H9 (cell line): ENCODE measurements around the gene VNN1. TPM values are rescaled to one million over a fixed set of nuclear protein-coding genes. Genes with fewer than 3 reads are reported as not detected.

Experiments
- DNase-seq: peaks from one replicate; pipeline ENCODE4 v3.0.0-alpha.2; 2017
- H2AFZ ChIP-seq: one replicate; pipeline ENCODE4 v1.6.1; 2013; ENCODE audit warnings: mild to moderate bottlenecking, low read length, control low read depth, moderate library complexity
- H2AK5ac ChIP-seq: 2 replicates; pipeline ENCODE4 v1.6.1; 2013; ENCODE audit warnings: low read length, control low read depth, mixed read lengths; ENCODE audit not compliant: insufficient read length
- H2BK120ac ChIP-seq: one replicate; pipeline ENCODE4 v1.6.1; 2013; ENCODE audit warnings: low read depth, mild to moderate bottlenecking, low read length, control low read depth, inconsistent platforms; ENCODE audit not compliant: poor library complexity, severe bottlenecking
- H2BK12ac ChIP-seq: 2 replicates; pipeline ENCODE4 v1.6.1; 2013; ENCODE audit warnings: low read length, control low read depth, mixed read lengths, low read depth; ENCODE audit not compliant: insufficient read length
- H2BK15ac ChIP-seq: 2 replicates; pipeline ENCODE4 v1.6.1; 2013; ENCODE audit warnings: low read depth, low read length, control low read depth
- H2BK20ac ChIP-seq: one replicate; pipeline ENCODE4 v1.6.1; 2013; ENCODE audit warnings: low read depth, mild to moderate bottlenecking, low read length, control low read depth, inconsistent platforms; ENCODE audit not compliant: poor library complexity, severe bottlenecking
- H2BK5ac ChIP-seq: 2 replicates; pipeline ENCODE4 v1.6.1; 2013; ENCODE audit warnings: low read length, control low read depth, mixed read lengths; ENCODE audit not compliant: insufficient read length
- H3K14ac ChIP-seq: 2 replicates; pipeline ENCODE4 v1.6.1; 2013; ENCODE audit warnings: low read length, control low read depth; ENCODE audit not compliant: insufficient read depth
- H3K18ac ChIP-seq: 2 replicates; pipeline ENCODE4 v1.6.1; 2013; ENCODE audit warnings: low read depth, mild to moderate bottlenecking, mixed read lengths, low read length, control low read depth; ENCODE audit not compliant: insufficient read length
- H3K23ac ChIP-seq: 2 replicates; pipeline ENCODE4 v1.6.1; 2013; ENCODE audit warnings: low read length, control low read depth, mixed read lengths, low read depth; ENCODE audit not compliant: insufficient read length
- H3K23me2 ChIP-seq: 2 replicates; pipeline ENCODE4 v1.6.1; 2013; ENCODE audit warnings: low read depth, mild to moderate bottlenecking, mixed read lengths, low read length, control low read depth; ENCODE audit not compliant: insufficient read length, poor library complexity, severe bottlenecking
- H3K27ac ChIP-seq: 2 replicates; pipeline ENCODE4 v1.5.1; 2013; ENCODE audit warnings: low read length, control low read depth, mixed read lengths, low read depth; ENCODE audit not compliant: insufficient read length
- H3K27me3 ChIP-seq: 2 replicates; pipeline ENCODE4 v1.6.1; 2013; ENCODE audit warnings: low read length, control low read depth, inconsistent platforms; ENCODE audit not compliant: insufficient read depth
- H3K4ac ChIP-seq: 2 replicates; pipeline ENCODE4 v1.6.1; 2013; ENCODE audit warnings: low read depth, mild to moderate bottlenecking, control low read depth, inconsistent platforms, low read length, moderate library complexity
- H3K4me1 ChIP-seq: 2 replicates; pipeline ENCODE4 v1.6.1; 2013; ENCODE audit warnings: low read length, control low read depth, inconsistent platforms; ENCODE audit not compliant: insufficient read depth
- H3K4me2 ChIP-seq: 2 replicates; pipeline ENCODE4 v1.6.1; 2013; ENCODE audit warnings: low read length, control low read depth, mixed read lengths; ENCODE audit not compliant: insufficient read length, insufficient read depth
- H3K56ac ChIP-seq: 2 replicates; pipeline ENCODE4 v1.6.1; 2013; ENCODE audit warnings: low read depth, mild to moderate bottlenecking, mixed read lengths, low read length, control low read depth; ENCODE audit not compliant: insufficient read length
- H3K79me1 ChIP-seq: 2 replicates; pipeline ENCODE4 v1.6.1; 2013; ENCODE audit warnings: low read depth, mild to moderate bottlenecking, moderate library complexity, low read length, control low read depth, inconsistent platforms; ENCODE audit not compliant: insufficient read depth, poor library complexity, severe bottlenecking
- H3K79me2 ChIP-seq: 2 replicates; pipeline ENCODE4 v1.6.1; 2013; ENCODE audit warnings: low read length, control low read depth, inconsistent platforms; ENCODE audit not compliant: insufficient read depth
- H3K9ac ChIP-seq: 2 replicates; pipeline ENCODE4 v1.6.1; 2013; ENCODE audit warnings: low read length, control low read depth, mixed read lengths; ENCODE audit not compliant: insufficient read length; ENCODE audit errors: extremely low read depth
- H3K9me3 ChIP-seq: one replicate; pipeline ENCODE4 v1.6.1; 2013; ENCODE audit warnings: low read depth, low read length, inconsistent platforms; ENCODE audit not compliant: control insufficient read depth
- H3T11ph ChIP-seq: one replicate; pipeline ENCODE4 v1.6.1; 2013; ENCODE audit warnings: mild to moderate bottlenecking, low read length, control low read depth, inconsistent platforms
- H4K20me1 ChIP-seq: one replicate; pipeline ENCODE4 v1.6.1; 2013; ENCODE audit not compliant: control insufficient read depth, insufficient read length, insufficient read depth
- H4K5ac ChIP-seq: 2 replicates; pipeline ENCODE4 v1.6.1; 2013; ENCODE audit warnings: low read depth, mild to moderate bottlenecking, mixed read lengths, low read length, control low read depth; ENCODE audit not compliant: insufficient read length
- H4K8ac ChIP-seq: replicated peaks from 2 replicates; pipeline ENCODE4 v1.6.1; 2013; ENCODE audit warnings: low read length, control low read depth, mixed read lengths, low read depth; ENCODE audit not compliant: insufficient read length
- H4K91ac ChIP-seq: 2 replicates; pipeline ENCODE4 v1.6.1; 2013; ENCODE audit warnings: low read depth, mild to moderate bottlenecking, moderate library complexity, mixed read lengths, low read length, control low read depth; ENCODE audit not compliant: insufficient read length
- H3K27ac Mint-ChIP-seq, 3 experiments: 2 replicates in 2 of 3; 3 replicates in 1 of 3; pipeline ENCODE4 v1.8.0; 2020 to 2021; ENCODE audit warnings: mixed read lengths in 3 of 3, mild to moderate bottlenecking in 1 of 3, moderate library complexity in 1 of 3
- H3K27me3 Mint-ChIP-seq: 2 replicates; pipeline ENCODE4 v1.8.0; 2021; ENCODE audit warnings: low read depth, mild to moderate bottlenecking, moderate library complexity, mixed read lengths
- H3K36me3 Mint-ChIP-seq, 3 experiments: 2 replicates in 2 of 3; 3 replicates in 1 of 3; pipeline ENCODE4 v1.8.0; 2020 to 2021; ENCODE audit warnings: low read depth in 3 of 3, mixed read lengths in 3 of 3; ENCODE audit not compliant: insufficient read depth in 1 of 3
- H3K4me1 Mint-ChIP-seq, 2 experiments: 2 replicates each; pipeline ENCODE4 v1.8.0; 2020; ENCODE audit warnings: mixed read lengths in 2 of 2
- H3K4me3 Mint-ChIP-seq, 2 experiments: 2 replicates in 1 of 2; 3 replicates in 1 of 2; pipeline ENCODE4 v1.8.0; 2020 to 2021; ENCODE audit warnings: mild to moderate bottlenecking in 2 of 2, mixed read lengths in 2 of 2, moderate library complexity in 1 of 2
- H3K9me3 Mint-ChIP-seq, 2 experiments: 2 replicates in 1 of 2; 3 replicates in 1 of 2; pipeline ENCODE4 v1.8.0; 2020; ENCODE audit warnings: mild to moderate bottlenecking in 2 of 2, mixed read lengths in 2 of 2, moderate library complexity in 1 of 2
- CTCF ChIP-seq: fragments of 200-600 bp; sonication (generic); conservative IDR thresholded peaks from 3 replicates; pipeline ENCODE4 v1.8.0; 2021; ENCODE audit warnings: antibody characterized with exemption, mild to moderate bottlenecking
- WGBS: extraction: QIAGEN DNeasy Blood & Tissue Kit; methylation state at CpG from one replicate; pipeline ENCODE4 v1.1.7; 2013; ENCODE audit warnings: missing lambda C conversion rate, low lambda C conversion rate, mixed read lengths; ENCODE audit not compliant: insufficient read length; ENCODE audit errors: extremely low coverage; 5-methylcytosine and 5-hydroxymethylcytosine counted together
- total RNA-seq: library from RNA; stranded (reverse); gene quantifications from 2 replicates; pipeline ENCODE4 v1.2.1, GENCODE V29; 2021

VNN1 gene
- total RNA-seq, 1 experiment from 2014 or later = not detected

- H3T11ph ChIP-seq = no peak overlapping the region
- H4K20me1 ChIP-seq = no peaks in the 10 kb centered on the region
- no peak overlapping the region for H2BK20ac ChIP-seq
- Mint-ChIP-seq H3K27ac (no peak overlapping the region), H3K9me3 (no peaks in the 10 kb centered on the region), H3K27me3 (no peaks in the 10 kb centered on the region), H3K4me1 (no peaks in the 10 kb centered on the region), H3K36me3 (no peaks in the 10 kb centered on the region), H3K4me3 (no peak overlapping the region)
- H2AK5ac ChIP-seq = no peak overlapping the region
- no peak for TF ChIP-seq CTCF
- H3K9me3 ChIP-seq = no peaks in the 10 kb centered on the region
- no peak overlapping the region for H3K18ac ChIP-seq
- H3K14ac ChIP-seq = no peak overlapping the region
- no peak overlapping the region for H4K91ac ChIP-seq
- no peaks in the 10 kb centered on the region for H3K23me2 ChIP-seq
- no peaks in the 10 kb centered on the region for H3K79me2 ChIP-seq
- no peak overlapping the region for H3K4me2 ChIP-seq
- no peak overlapping the region for H3K27ac ChIP-seq
- H3K9ac ChIP-seq = no peak overlapping the region
- H3K23ac ChIP-seq = no peak overlapping the region
- no peaks in the 10 kb centered on the region for H3K79me1 ChIP-seq
- no peak overlapping the region for H2BK5ac ChIP-seq
- no peak overlapping the region for H2BK15ac ChIP-seq
- no peaks in the 10 kb centered on the region for H3K4me1 ChIP-seq
- H4K5ac ChIP-seq = no peak overlapping the region
- no peak overlapping the region for H2AFZ ChIP-seq
- no peak overlapping the region for H4K8ac ChIP-seq
- no peak overlapping the region for H2BK12ac ChIP-seq
- no peak overlapping the region for H3K4ac ChIP-seq
- H3K56ac ChIP-seq = no peak overlapping the region
- no peak overlapping the region for H2BK120ac ChIP-seq
- DNase-seq = no peak
- no peaks in the 10 kb centered on the region for H3K27me3 ChIP-seq
- WGBS = no CpG with 5 or more reads among the region's 1 CpG
Observed at GRCh38 chr6:132752255-132752654, 38.4 kb upstream of the VNN1 start.
